DMS79 treated with DMSO at 0.1 percent for 48 hours (cell line): ENCODE measurements around the gene IFI44L.

Experiments
- DNase-seq: peaks from one replicate; lab custom pipeline; 2025; lab: John Stamatoyannopoulos, UW

IFI44L gene

GRCh38 chr1:78641558-78641957 lies 21.3 kb downstream of the IFI44L start:
- no peak for DNase-seq

DNA sequence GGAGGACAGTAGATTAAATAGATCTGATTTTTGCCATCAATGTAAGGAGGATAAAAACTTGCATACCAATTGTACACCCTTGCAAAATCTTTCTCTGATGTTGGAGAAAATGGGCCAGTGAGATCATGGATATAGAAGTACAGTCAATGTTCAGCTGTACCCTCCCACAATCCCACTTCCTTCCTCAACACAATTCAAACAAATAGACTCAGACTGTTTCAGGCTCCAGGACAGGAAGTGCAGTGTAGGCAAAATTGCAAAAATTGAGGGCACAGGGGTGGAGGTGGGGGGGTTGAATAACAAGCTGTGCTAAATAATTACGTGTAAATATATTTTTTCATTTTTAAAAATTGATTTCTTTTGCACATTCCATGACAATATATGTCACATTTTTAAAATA lies 25.5 kb downstream of the IFI44L start:
- no peak for DNase-seq

GRCh38 chr1:78647238-78647637 lies 27.0 kb downstream of the IFI44L start:
- DNase-seq = no peak

DNA sequence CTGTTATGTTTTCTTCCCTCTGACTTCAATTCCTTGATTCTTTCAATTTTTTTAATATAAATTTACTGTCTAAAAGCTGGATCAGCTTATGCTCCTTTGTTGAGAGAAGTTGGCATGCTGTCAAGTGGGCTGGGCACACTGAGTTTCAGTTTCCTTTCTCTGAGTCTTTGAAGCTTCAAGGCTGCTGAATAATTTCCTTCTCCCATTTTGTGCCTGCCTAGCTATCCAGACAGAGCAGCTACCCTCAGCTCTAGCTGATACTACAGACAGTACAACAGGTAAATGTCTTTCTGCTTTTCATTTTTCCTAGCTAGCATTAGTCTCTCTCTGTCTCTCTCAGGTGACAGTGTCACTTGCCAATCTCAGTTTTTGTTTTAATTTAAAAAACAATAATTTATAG lies 29.4 kb downstream of the IFI44L start, which contains the start of gene IFI44:
IFI44 (plus strand) TSS at position 204 of the 400 bp plus-strand sequence. CDS start 365 bp downstream, outside the sequence.
- DNase-seq = no peak

GRCh38 chr1:78650114-78650660 lies 29.9 kb downstream of the IFI44L start:
- no peak for DNase-seq

- no peak for DNase-seq
Measured at GRCh38 chr1:78651241-78651640, 31.0 kb downstream of the IFI44L start.

- DNase-seq = no peak
Measured at GRCh38 chr1:78652019-78652560, 31.8 kb downstream of the IFI44L start.

GRCh38 chr1:78658901-78659300 lies 38.7 kb downstream of the IFI44L start:
- DNase-seq = no peak

DNA sequence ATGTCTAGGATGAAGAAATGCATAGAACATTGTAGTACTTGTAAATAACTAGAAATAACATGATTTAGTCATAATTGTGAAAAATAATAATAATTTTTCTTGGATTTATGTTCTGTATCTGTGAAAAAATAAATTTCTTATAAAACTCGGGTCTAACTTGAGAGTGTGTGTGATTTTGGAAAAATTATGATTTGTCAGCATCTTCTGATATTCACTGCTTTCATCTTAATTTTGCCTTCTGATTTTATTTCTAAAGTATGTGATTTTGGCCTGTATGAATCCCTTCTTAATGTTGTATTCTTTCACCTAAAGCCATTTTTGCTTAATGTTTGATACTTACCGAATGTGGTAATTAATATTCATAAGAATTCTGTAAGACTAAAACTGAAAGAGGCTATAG lies 43.7 kb downstream of the IFI44L start:
- no peak for DNase-seq

DNA sequence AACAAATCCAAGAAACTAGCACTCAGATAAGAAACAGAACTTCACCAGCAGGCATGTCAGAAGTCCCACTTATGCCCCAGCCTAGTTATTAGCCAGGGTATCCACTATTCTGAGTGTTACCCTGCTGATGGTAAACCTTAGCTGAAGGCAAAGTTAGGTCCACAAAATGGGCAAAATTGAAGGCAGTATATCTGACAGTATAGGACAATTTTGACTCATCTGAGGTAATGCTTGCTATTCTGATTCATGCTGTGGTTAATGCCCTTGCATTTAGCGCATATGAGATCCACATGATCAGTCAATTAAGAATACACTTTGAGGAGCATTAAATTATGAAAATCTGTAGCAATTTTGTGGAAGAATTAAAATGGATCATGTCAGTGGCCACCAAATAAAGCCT lies 44.5 kb downstream of the IFI44L start:
- no peak for DNase-seq

DNA sequence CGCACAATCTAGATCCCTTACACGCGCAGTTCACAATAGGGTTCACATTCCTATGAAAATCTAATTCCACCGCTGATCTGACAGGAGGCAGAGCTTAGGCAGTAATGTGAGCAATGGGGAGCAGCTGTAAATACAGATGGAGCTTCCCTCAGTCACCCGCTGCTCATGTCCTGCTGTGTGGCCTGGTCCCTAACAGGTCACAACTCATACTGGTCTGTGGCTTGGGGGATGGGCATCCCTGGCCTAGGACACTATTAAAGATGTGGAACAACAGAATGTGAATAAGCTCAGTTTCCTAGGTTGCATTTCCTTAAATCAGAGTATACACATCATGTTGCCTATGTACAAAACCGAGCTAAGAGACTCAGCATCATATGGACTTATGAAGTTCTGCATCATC lies 45.6 kb downstream of the IFI44L start:
- DNase-seq = no peak

DNA sequence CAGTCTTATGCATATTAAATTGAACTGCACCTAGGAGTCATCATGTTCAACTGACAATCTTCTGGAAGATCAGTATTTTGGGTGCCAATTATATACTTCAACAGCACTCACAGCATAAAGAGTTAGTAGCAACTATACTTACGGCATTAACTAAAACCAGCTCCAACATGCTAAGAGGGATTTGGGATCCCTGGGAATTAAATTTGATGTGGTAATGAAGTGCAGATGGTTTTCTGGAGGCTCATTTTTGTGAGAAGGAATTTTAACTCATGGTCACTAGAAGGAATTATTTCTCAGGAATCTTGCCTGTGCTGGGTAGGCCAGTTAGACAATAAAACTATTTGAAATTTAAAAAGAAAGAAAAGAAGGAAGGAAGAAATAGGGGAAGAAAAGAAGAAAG lies 47.7 kb downstream of the IFI44L start:
- no peak for DNase-seq

- DNase-seq = no peak
Measured at GRCh38 chr1:78668427-78668826, 48.2 kb downstream of the IFI44L start.

DNA sequence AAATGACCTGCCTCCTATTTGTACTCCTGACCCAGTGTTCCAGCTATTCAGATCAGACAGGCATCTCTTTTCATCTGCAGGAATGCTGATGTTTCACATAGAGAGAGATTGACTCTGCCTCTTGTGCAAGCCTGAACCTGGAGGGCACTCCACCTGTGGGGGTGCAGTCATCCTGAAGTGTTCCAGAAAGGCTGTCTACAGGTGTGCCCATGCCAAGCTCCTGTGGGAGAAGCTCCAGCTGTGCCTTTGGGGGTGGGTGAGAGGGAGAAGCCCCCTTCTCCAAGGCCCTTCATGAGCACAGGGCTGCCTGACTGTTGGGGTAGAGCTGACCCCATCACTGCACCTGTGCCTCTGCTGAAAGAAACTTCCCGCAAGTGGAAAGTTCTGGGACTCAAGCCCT lies 52.2 kb downstream of the IFI44L start:
- no peak for DNase-seq

DNA sequence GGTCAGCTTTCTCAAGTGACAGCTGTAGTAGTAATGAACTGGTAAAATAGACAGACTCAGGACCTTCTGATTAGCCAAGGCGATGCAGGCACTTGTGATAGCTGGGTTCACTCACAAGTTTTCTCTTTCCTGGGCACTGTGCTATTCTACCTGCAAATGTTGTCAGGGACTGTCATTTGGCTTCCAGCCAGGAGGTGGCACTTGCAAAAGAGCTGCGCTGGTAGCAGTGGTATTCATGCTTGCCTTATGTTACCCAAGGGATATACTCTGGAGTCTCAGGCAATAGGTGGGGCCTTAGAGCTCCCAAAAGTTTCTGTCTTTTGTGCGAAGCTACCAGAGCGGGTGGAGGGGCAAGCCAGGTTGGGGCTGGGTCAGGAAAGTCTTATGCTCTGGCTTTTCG lies 52.9 kb downstream of the IFI44L start:
- DNase-seq = no peak

- DNase-seq = peak; percentile 3
Measured at GRCh38 chr1:78676347-78676982, 56.2 kb downstream of the IFI44L start.

GRCh38 chr1:78676993-78677392 lies 56.7 kb downstream of the IFI44L start:
- no peak for DNase-seq

DNA sequence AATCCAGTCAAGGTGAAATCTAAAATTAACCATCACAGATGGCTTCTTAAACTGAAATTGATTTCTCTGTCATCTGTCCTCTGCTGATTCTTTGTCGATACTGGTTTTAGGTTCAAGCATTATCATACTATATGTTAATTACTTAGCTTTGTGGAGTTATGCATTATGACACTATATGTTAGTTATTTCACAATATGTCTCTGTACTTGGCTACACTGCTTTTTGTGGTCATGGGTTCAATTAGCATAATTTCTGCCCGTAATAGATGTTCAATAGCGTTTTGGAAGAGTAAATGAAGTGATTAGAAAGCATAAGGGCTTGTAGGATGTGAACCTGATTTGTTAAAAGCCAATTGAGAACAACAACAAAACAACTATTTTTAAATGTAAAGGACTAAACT lies 57.5 kb downstream of the IFI44L start:
- DNase-seq = no peak

DNA sequence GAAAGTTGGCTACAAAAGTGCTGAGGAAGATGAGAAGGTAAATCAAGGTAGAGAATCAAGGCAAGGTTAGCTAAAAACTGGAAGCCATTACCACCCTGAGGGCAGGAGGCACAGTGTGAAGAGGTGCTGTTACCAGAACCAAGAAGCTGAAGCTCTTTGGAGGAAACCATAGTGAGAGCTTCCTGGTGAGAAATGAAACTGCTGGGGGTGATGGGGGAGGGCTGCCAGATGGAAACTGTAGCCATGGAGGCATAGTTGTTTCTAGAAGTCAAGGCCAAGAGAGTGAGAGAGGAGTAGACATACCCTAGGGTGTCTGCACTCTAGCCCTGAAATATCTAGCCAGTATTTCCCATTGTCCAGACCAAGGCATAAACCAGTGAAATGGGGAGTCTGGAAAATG lies 58.1 kb downstream of the IFI44L start:
- DNase-seq = no peak

DNA sequence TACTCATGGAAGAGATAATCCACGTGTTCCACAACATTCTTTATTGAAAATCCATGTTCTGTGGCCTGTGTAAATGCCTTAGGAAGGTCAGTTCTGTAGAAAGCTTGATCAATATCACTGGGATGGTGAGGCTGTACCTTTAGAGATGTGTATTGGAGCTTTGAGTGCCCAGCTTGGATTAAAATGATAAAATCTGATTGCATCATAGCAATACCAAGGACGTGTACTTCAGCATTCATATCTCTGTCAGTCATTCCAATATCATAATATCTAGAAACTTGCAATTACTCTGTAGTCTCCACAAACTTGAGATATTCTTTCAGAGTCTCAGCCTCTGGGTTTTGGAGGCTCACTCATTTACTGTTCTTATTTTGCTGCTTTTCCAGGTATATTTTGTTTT lies 61.0 kb downstream of the IFI44L start:
- no peak for DNase-seq

DNA sequence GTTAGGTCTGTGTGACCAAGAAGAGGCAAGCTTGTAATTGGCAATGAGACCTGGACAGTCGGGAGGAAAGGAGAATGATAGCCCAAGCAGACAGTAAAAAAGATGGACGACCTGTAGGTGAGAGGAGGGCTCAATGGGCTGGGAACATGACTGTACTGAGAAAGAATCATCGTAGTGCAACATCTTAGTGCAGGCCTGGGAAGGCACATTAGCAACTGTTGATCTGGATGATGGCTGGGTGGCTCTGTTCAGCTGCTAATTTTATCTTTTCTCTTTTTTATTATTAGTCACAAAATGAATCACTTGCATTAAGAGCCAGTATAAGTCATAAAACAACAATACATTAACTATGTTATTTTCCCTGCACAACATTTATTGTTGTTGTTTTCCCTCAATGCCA lies 62.2 kb downstream of the IFI44L start:
- no peak for DNase-seq

GRCh38 chr1:78683079-78683478 lies 62.8 kb downstream of the IFI44L start:
- no peak for DNase-seq

GRCh38 chr1:78687315-78687714 lies 67.1 kb downstream of the IFI44L start:
- no peak for DNase-seq

GRCh38 chr1:78687914-78688313 lies 67.7 kb downstream of the IFI44L start:
- no peak for DNase-seq
